AG09309 (cell line): Measurements from ENCODE around the gene TBXT.

ENCODE experiments used
- DNase-seq: peaks from one replicate; pipeline ENCODE4 v3.0.0-alpha.2; 2010; ENCODE audit warnings: low read depth
- H3K4me3 ChIP-seq: 2 replicates; pipeline ENCODE4 v1.5.1; 2011; ENCODE audit warnings: mild to moderate bottlenecking, low read depth, low read length, moderate library complexity; ENCODE audit not compliant: control insufficient read depth
- CTCF ChIP-seq: IDR thresholded peaks from 2 replicates; pipeline ENCODE4 v1.5.1; 2011; ENCODE audit warnings: mild to moderate bottlenecking, low read depth, low read length, inconsistent platforms; ENCODE audit not compliant: insufficient read depth, control insufficient read depth; ENCODE audit errors: missing control alignments

TBXT gene

GRCh38 chr6:166172546-166172945 is 4.9 kb upstream of the TBXT start:
- no peak for DNase-seq
- no peak for TF ChIP-seq CTCF
- no peak overlapping the region for H3K4me3 ChIP-seq

- DNase-seq, result no peak
Observed at GRCh38 chr6:166169549-166170421, 2.1 kb upstream of the TBXT start.

GRCh38 chr6:166168616-166169548 is 1.2 kb upstream of the TBXT start:
- DNase-seq, result no peak
- H3K4me3 ChIP-seq, result no peak overlapping the region
- no peak for TF ChIP-seq CTCF

More at GRCh38 chr6:166169549-166170421, 2.1 kb upstream of the TBXT start:
- no peak for TF ChIP-seq CTCF
- no peak overlapping the region for H3K4me3 ChIP-seq

GRCh38 chr6:166167258-166167731 is 356 bp downstream of the TBXT start:
- H3K4me3 ChIP-seq, result no peak overlapping the region
- no peak for DNase-seq
- TF ChIP-seq CTCF, result no peak

- TF ChIP-seq CTCF, result no peak
- no peak overlapping the region for H3K4me3 ChIP-seq
- no peak for DNase-seq
Observed at GRCh38 chr6:166166314-166167257, 1.1 kb downstream of the TBXT start.

GRCh38 chr6:166165558-166166313 is 1.9 kb downstream of the TBXT start:
- DNase-seq, result no peak
- TF ChIP-seq CTCF, result no peak
- no peak overlapping the region for H3K4me3 ChIP-seq
